ENCODE results near the gene CARMIL1.

DNA sequence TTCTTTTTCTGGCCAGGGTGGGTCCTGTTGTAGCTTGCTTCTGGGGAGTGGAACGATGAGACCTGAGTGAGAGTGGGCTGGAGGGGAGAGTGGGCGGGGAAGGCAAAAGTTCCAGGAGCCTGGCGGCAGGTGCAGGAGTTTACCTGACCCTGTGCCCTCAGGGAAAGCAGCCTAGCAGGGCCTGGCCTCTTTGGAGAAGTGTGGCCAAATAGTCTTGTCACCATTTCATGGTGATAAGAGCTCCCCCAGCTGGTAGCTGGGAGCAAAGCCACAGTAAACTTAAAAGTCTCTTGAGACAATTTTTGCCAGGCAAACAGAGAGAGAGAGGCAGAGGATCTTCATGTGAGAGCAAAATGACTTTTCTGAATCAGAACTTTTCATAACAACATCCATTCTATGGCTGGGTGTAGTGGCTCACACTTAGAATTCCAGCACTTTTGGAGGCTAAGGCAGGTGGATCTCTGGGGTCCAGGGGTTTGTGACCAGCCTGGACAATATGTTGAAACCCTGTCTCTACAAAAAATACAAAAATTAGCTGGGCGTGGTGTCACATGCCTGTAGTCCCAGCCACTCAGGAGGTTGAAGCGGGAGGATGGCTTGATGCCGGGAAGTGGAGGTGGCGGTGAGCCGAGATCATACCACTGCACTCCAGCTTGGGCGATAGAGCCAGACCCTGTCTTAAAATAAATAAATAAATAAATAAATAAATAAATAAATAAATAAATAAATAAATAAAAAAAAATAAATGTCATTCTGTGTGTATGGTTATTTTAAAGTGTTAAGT, 211.0 kb downstream of the CARMIL1 start:
- TF ChIP-seq POLR2A (IDR thresholded peaks at IDR 0.05; ENCODE audit: low read length) (no peak), GATA1 (IDR thresholded peaks at IDR 0.05; ENCODE audit: low read depth, low read length) (no peak)
